ENCODE data around the gene ZNF107.
A peak's percentile ranks its signal among the peaks of the same experiment; 100 is the strongest.

ZNF107 gene

GRCh38 chr7:64665980-64666662 lies at the start of gene ZNF107:
Gene ZNF107 (plus strand): TSS chr7:64666133. CDS start chr7:64666283, 150 bp downstream.
- DNase-seq: peak; percentile 69

GRCh38 chr7:64618785-64619456 lies 47.0 kb upstream of the ZNF107 start:
- DNase-seq: no peak

GRCh38 chr7:64619705-64620104 lies 46.2 kb upstream of the ZNF107 start:
- no peak for DNase-seq

- DNase-seq: no peak
Observed at GRCh38 chr7:64621656-64622055, 44.3 kb upstream of the ZNF107 start.

GRCh38 chr7:64625114-64626082 lies 40.5 kb upstream of the ZNF107 start:
- DNase-seq: no peak

- DNase-seq: no peak
Observed at GRCh38 chr7:64626083-64626469, 39.9 kb upstream of the ZNF107 start.

- no peak for DNase-seq
Observed at GRCh38 chr7:64626557-64626956, 39.4 kb upstream of the ZNF107 start.

GRCh38 chr7:64628192-64628591 lies 37.7 kb upstream of the ZNF107 start:
- DNase-seq: no peak

GRCh38 chr7:64628721-64629120 lies 37.2 kb upstream of the ZNF107 start:
- DNase-seq: no peak

- DNase-seq: peak; percentile 15
Observed at GRCh38 chr7:64630496-64630895, 35.4 kb upstream of the ZNF107 start.

- DNase-seq: no peak
Observed at GRCh38 chr7:64632029-64632428, 33.9 kb upstream of the ZNF107 start.

GRCh38 chr7:64633401-64633800 lies 32.5 kb upstream of the ZNF107 start:
- no peak for DNase-seq

GRCh38 chr7:64634406-64635062 lies 31.4 kb upstream of the ZNF107 start:
- no peak for DNase-seq

- no peak for DNase-seq
Observed at GRCh38 chr7:64636386-64636785, 29.5 kb upstream of the ZNF107 start.

GRCh38 chr7:64637521-64638445 lies 28.1 kb upstream of the ZNF107 start:
- no peak for DNase-seq

GRCh38 chr7:64638822-64639221 lies 27.1 kb upstream of the ZNF107 start:
- DNase-seq: no peak

GRCh38 chr7:64639267-64640001 lies 26.5 kb upstream of the ZNF107 start:
- DNase-seq: no peak

GRCh38 chr7:64640504-64640903 lies 25.4 kb upstream of the ZNF107 start:
- DNase-seq: no peak

GRCh38 chr7:64642046-64642445 lies 23.9 kb upstream of the ZNF107 start:
- DNase-seq: no peak

GRCh38 chr7:64642875-64643274 lies 23.1 kb upstream of the ZNF107 start:
- no peak for DNase-seq

- DNase-seq: no peak
Observed at GRCh38 chr7:64643566-64643965, 22.4 kb upstream of the ZNF107 start.

Measured in NCI-H1417 treated with DMSO at 0.1 percent for 48 hours (cell line).